HepG2 (cell line): ENCODE results near the gene JAK1. TPM values are rescaled to one million over a fixed set of nuclear protein-coding genes. Genes with fewer than 3 reads are reported as not detected.

Experiments used
- ATAC-seq: fragments of 200-7000 bp; cut with Tn5 transposase; 3 replicates; pipeline ENCODE4 v1.9.1; 2020; ENCODE audit warnings: mild to moderate bottlenecking, moderate library complexity
- BruUV-seq: library from RNA; stranded (reverse); fragments of 400-500 nt; replicated peaks from 2 replicates; lab custom pipeline; 2021; lab: Mats Ljungman, UMichigan
- CTCF ChIA-PET: fragments of 300-600 bp; formaldehyde crosslinking; extraction: SDS; loops from one replicate; lab custom pipeline; 2021; ENCODE audit warnings: low total read pairs, inconsistent platforms, low intra/inter-chr PET ratio; lab: Yijun Ruan, JAX
- POLR2A ChIA-PET: fragments of 350-600 bp; sonication (Branson Sonifier 250); formaldehyde crosslinking; loops from one replicate; lab custom pipeline; 2020; ENCODE audit warnings: antibody characterized with exemption, inconsistent platforms; lab: Yijun Ruan, JAX
- DNase-seq: peaks from one replicate; pipeline ENCODE4 v3.0.0-alpha.2; 2015; ENCODE audit warnings: low spot score
- FAIRE-seq: peaks from 3 replicates; lab custom pipeline; 2011; peaks lifted over from hg19 to GRCh38; lab: Jason Lieb, UNC
- H2AFZ ChIP-seq: one replicate; pipeline ENCODE4 v1.6.1; 2011; ENCODE audit warnings: low read length, inconsistent platforms
- H3K27ac ChIP-seq: fragments of 300-600 bp; 3 replicates; pipeline ENCODE4 v1.8.0; 2011; ENCODE audit warnings: mixed run types, mild to moderate bottlenecking, mixed read lengths, low read length, inconsistent platforms; ENCODE audit not compliant: insufficient read depth; ENCODE audit errors: extremely low read length
- H3K27me3 ChIP-seq, 2 experiments: fragments of 200-600 bp in 1 of 2; 2 replicates in 1 of 2; 3 replicates in 1 of 2; pipeline versions ENCODE4 v1.6.0 to v1.8.0; 2011; ENCODE audit warnings: low read length in 2 of 2, mild to moderate bottlenecking in 2 of 2, moderate library complexity in 2 of 2, inconsistent platforms in 1 of 2; ENCODE audit not compliant: insufficient read depth in 2 of 2, control insufficient read depth in 1 of 2
- H3K36me3 ChIP-seq, 2 experiments: fragments of 200-600 bp in 1 of 2; replicated peaks in 1 of 2; 2 replicates in 1 of 2; 3 replicates in 1 of 2; pipeline versions ENCODE4 v1.5.1 to v1.8.0; 2011; ENCODE audit warnings: low read length in 2 of 2, inconsistent platforms in 1 of 2; ENCODE audit not compliant: insufficient read depth in 2 of 2, control insufficient read depth in 1 of 2
- H3K4me1 ChIP-seq: 2 replicates; pipeline ENCODE4 v1.5.1; 2012; ENCODE audit warnings: low read length, inconsistent platforms; ENCODE audit not compliant: insufficient read depth
- H3K4me2 ChIP-seq: 2 replicates; pipeline ENCODE4 v1.6.0; 2011; ENCODE audit warnings: low read depth, low read length, inconsistent platforms
- H3K4me3 ChIP-seq, 3 experiments: fragments of 200-600 bp in 1 of 3; sonication (generic), shearing (Covaris generic) in 1 of 3; replicated peaks in 1 of 3; 2 replicates each; pipeline ENCODE4 v1.5.1; 2011 to 2016; ENCODE audit warnings: low read length in 3 of 3, inconsistent platforms in 2 of 3, low read depth in 2 of 3, mild to moderate bottlenecking in 2 of 3, control low read depth in 1 of 3, mixed read lengths in 1 of 3; ENCODE audit not compliant: insufficient read depth in 1 of 3
- H3K79me2 ChIP-seq: one replicate; pipeline ENCODE4 v1.6.1; 2011; ENCODE audit warnings: low read length, inconsistent platforms; ENCODE audit not compliant: insufficient read depth
- H3K9ac ChIP-seq: 2 replicates; pipeline ENCODE4 v1.6.0; 2011; ENCODE audit warnings: mild to moderate bottlenecking, low read depth, low read length, inconsistent platforms; ENCODE audit not compliant: insufficient read depth
- H3K9me3 ChIP-seq: 2 replicates; pipeline ENCODE4 v1.5.1; 2012; ENCODE audit warnings: mild to moderate bottlenecking, low read length
- H4K20me1 ChIP-seq: 2 replicates; pipeline ENCODE4 v1.6.0; 2011; ENCODE audit warnings: inconsistent platforms, mild to moderate bottlenecking, low read length, moderate library complexity; ENCODE audit not compliant: insufficient read depth
- HNF1B ChIP-seq: sonication (generic); formaldehyde crosslinking; IDR thresholded peaks from 2 replicates; pipeline ENCODE4 v1.5.1; 2020; ENCODE audit warnings: mild to moderate bottlenecking, moderate library complexity, missing genetic modification reagents
- PCBP1 ChIP-seq: fragments of 200-400 bp; formaldehyde crosslinking; IDR thresholded peaks from 2 replicates; pipeline ENCODE4 v1.6.1; 2017; ENCODE audit warnings: mild to moderate bottlenecking, low read depth, low read length, borderline replicate concordance
- ZNF280D ChIP-seq: sonication (generic); formaldehyde crosslinking; IDR thresholded peaks from 2 replicates; pipeline ENCODE4 v1.5.1; 2020; ENCODE audit warnings: mild to moderate bottlenecking, missing genetic modification reagents
- ZNF652 ChIP-seq: IDR thresholded peaks from 2 replicates; pipeline ENCODE4 v1.6.1; 2016; ENCODE audit warnings: low read depth, borderline replicate concordance
- WGBS: methylation state at CpG from one replicate; pipeline ENCODE4 v1.1.6; 2017; ENCODE audit warnings: low lambda C conversion rate; 5-methylcytosine and 5-hydroxymethylcytosine counted together
- in situ Hi-C: cut with HindIII; loops from 2 replicates; pipeline ENCODE4 v1.10.0; 2017; ENCODE audit warnings: low pct_unique_long_range_greater_than_20kb; ENCODE audit not compliant: extremely low pct_ligation_motif_present
- intact Hi-C: fragments of 100-400 bp; cut with micrococcal nuclease; formaldehyde crosslinking; loops from one replicate; pipeline ENCODE4 v1.10.0; 2022; ENCODE audit not compliant: unreplicated experiment
- polyA plus RNA-seq, 8 experiments: library from polyadenylated mRNA; depleted of rRNA in 3 of 8; stranded (reverse) in 7 of 8; unstranded in 1 of 8; fragments of >200 nt; fragmentation: Illumina TruSeq in 4 of 8; extraction: Trizol in 4 of 8; gene quantifications; 2 replicates each; pipeline versions ENCODE4 v1.2.1 to v1.2.3, GENCODE V29; 2011 to 2016; ENCODE audit warnings: low read depth in 4 of 8, missing spikeins in 1 of 8, mixed read lengths in 1 of 8; ENCODE audit not compliant: insufficient read depth in 1 of 8
- total RNA-seq, 5 experiments: library from RNA; depleted of rRNA; stranded (reverse); fragments of >200 nt; fragmentation: Illumina TruSeq; extraction: Trizol; gene quantifications; 2 replicates each; pipeline ENCODE4 v1.2.3, GENCODE V29; 2016; ENCODE audit warnings: low read depth in 1 of 5

Gene JAK1
- total and polyA plus RNA-seq, 2 of the 13 experiments (the other 11 are each of a cell fraction or from before 2014, with no cell fraction given): 23.9 to 42.4 TPM

GRCh38 chr1:64959986-64960385 is 6.4 kb downstream of the JAK1 start:
- DNase-seq: no peak
- CTCF ChIA-PET: no interaction called here
- peaks cover 13% of the 10 kb centered on the region for H4K20me1 ChIP-seq

GRCh38 chr1:64956733-64957441 is 9.5 kb downstream of the JAK1 start:
- no peaks in the 10 kb centered on the region for H3K36me3 ChIP-seq
- ChIA-PET CTCF (no interaction called here), POLR2A (interaction anchor here (1.4 kb wide), 1 partner anchor 9 kb away, joined by 6 read pairs; the partner anchor contains the start of gene JAK1)
- no peaks in the 10 kb centered on the region for H3K9me3 ChIP-seq
- intact Hi-C loops: no loop called here
- ATAC-seq (no peak), FAIRE-seq (no peak), DNase-seq (no peak)
- no peaks in the 10 kb centered on the region for H3K27me3 ChIP-seq
- 94% methylated on average over 3 of the region's 3 CpGs for WGBS
- no peak overlapping the region for H3K4me3 ChIP-seq
- BruUV-seq: no TSS peak
- no peak overlapping the region for H3K4me2 ChIP-seq
- H4K20me1 ChIP-seq: no peaks in the 10 kb centered on the region; the same call in 1 of the 2 replicates
- no peak overlapping the region for H3K9ac ChIP-seq
- H3K79me2 ChIP-seq: peaks cover 86% of the 10 kb centered on the region
- no peak overlapping the region for H3K27ac ChIP-seq
- in situ Hi-C loops: no loop called here
- peaks cover 51% of the 10 kb centered on the region for H3K4me1 ChIP-seq
- no peak overlapping the region for H2AFZ ChIP-seq
- peak; percentile 80; the same call in 1 of the 2 replicates for TF ChIP-seq ZNF652 (CRISPR knock-in tag)
- no peak for TF ChIP-seq ZNF280D
- TF ChIP-seq, all 625 proteins: peak for 1

More at GRCh38 chr1:64959986-64960385, 6.4 kb downstream of the JAK1 start:
- BruUV-seq: no TSS peak
- H3K79me2 ChIP-seq: peaks cover 94% of the 10 kb centered on the region
- in situ Hi-C loops: loop anchor here (10.0 kb wide), 1 partner anchor 65 kb away; no protein-coding TSS in a partner anchor
- WGBS: 95% methylated on average over 6 of the region's 6 CpGs
- peaks cover 41% of the 10 kb centered on the region for H3K4me1 ChIP-seq
- no peaks in the 10 kb centered on the region for H3K27me3 ChIP-seq
- intact Hi-C loops: no loop called here
- TF ChIP-seq HNF1B (CRISPR knock-in tag) (no peak), PCBP1 (no peak)
- no peak for ATAC-seq
- no peak overlapping the region for H3K9ac ChIP-seq
- no peaks in the 10 kb centered on the region for H3K36me3 ChIP-seq
- no peak overlapping the region for H3K4me2 ChIP-seq
- no peak overlapping the region for H3K4me3 ChIP-seq
- H3K9me3 ChIP-seq: no peaks in the 10 kb centered on the region
- FAIRE-seq: no peak
- POLR2A ChIA-PET: interaction anchor here (1.0 kb wide), 1 partner anchor 25 kb away, joined by 3 read pairs; no protein-coding TSS in a partner anchor
- H3K27ac ChIP-seq: no peak overlapping the region
- no peak overlapping the region for H2AFZ ChIP-seq
